Measurements from ENCODE around the gene SPX.

SPX gene

DNA sequence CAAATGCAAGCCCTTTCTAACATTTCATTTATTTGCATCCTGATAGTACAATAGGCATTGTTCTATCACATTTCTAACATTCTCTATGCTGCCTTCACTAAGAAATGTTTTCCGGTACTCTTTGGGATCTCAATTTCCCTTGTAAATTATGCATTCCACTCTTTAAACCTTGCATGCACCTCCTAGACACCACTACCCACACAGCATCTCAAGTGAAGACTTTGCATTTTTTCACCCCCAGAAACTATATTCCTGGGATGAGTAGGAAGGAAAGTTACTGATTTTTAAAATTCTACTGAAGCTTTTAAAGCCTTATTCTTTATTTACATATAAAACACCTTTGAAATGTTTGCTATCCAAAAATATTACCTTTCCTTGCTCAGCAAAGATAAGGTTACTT is 51.4 kb downstream of the SPX start:
- DNase-seq (ENCODE audit: low spot score), result no peak

DNA sequence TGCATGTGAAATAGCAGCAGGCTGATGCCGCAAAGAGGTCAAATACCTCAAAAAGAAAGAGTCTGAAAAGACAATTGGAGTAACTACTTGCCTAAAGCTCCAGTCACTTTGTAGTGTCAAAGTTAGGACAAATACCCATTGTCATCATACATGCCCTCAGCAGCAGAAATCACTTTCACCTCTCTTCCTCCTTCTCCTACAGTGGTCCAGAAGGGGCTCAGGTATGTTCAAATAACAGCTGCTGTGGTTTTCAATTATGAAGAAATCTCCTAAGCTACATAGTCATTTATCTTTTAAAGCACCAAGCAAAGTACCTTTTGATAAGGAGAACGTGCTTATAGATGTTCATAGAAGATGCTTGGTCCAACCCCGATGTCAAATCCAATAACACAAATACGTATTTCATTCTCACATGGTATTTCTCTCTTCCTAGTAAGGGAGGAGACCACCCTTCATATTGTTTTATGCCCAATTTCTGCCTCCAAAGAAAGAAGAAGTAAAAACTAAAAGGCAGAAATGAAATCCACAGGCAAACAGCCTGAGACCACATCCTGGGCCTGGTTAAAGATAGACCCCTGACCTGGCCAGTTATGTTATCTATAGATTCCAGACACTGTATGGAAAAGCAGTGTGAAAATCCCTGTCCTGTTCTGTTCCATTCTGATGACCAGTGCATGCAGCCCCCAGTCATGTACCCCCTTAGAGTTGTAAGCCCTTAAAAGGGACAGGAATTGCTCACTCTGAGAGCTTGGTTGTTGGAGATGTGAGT is 54.8 kb downstream of the SPX start:
- no peak for DNase-seq (ENCODE audit: low spot score)

Measured in activated CD4-positive, alpha-beta T cell treated with anti-CD3 and anti-CD28 coated beads, Interleukin-2, Interleukin-4, amounts not matched to agents 100 ng/mL and 50 ng/mL, durations not matched to agents 16 hours and 8 hours (primary cell).